SU-DHL-6 (cell line): Measurements from ENCODE around the gene PLCZ1.

ENCODE experiments used
- EZH2phosphoT487 ChIP-seq: fragments of 200-600 bp; sonication (generic), shearing (Covaris generic); conservative IDR thresholded peaks from 2 replicates; pipeline ENCODE4 v1.6.1; 2018; ENCODE audit warnings: mild to moderate bottlenecking, antibody characterized with exemption, low read length, moderate library complexity, mixed read lengths
- TF ChIP-seq, protein P1 (sequence below): fragments of 200-600 bp; sonication (generic); IDR thresholded peaks from one replicate; pipeline ENCODE4 v1.5.1; 2017; ENCODE audit warnings: antibody characterized with exemption, mild to moderate bottlenecking, low read length, moderate library complexity; ENCODE audit not compliant: insufficient read depth, poor library complexity, severe bottlenecking

- TF ChIP-seq, protein P1, sequence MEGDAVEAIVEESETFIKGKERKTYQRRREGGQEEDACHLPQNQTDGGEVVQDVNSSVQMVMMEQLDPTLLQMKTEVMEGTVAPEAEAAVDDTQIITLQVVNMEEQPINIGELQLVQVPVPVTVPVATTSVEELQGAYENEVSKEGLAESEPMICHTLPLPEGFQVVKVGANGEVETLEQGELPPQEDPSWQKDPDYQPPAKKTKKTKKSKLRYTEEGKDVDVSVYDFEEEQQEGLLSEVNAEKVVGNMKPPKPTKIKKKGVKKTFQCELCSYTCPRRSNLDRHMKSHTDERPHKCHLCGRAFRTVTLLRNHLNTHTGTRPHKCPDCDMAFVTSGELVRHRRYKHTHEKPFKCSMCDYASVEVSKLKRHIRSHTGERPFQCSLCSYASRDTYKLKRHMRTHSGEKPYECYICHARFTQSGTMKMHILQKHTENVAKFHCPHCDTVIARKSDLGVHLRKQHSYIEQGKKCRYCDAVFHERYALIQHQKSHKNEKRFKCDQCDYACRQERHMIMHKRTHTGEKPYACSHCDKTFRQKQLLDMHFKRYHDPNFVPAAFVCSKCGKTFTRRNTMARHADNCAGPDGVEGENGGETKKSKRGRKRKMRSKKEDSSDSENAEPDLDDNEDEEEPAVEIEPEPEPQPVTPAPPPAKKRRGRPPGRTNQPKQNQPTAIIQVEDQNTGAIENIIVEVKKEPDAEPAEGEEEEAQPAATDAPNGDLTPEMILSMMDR = no peak
- TF ChIP-seq EZH2phosphoT487 = no peak
Measured at GRCh38 chr12:18703321-18703720, 34.5 kb downstream of the PLCZ1 start.
